GM23338 (cell line): ENCODE results near the gene NAPA. TPM values are rescaled to one million over a fixed set of nuclear protein-coding genes. Genes with fewer than 3 reads are reported as not detected.

ENCODE experiments used
- ATAC-seq: fragments of 200-7000 bp; cut with Tn5 transposase; 3 replicates; pipeline ENCODE4 v1.9.1; 2020
- DNase-seq: peaks from one replicate; pipeline ENCODE4 v3.0.0-alpha.2; 2015; ENCODE audit warnings: low spot score
- H2AFZ ChIP-seq: fragments of 200-600 bp; sonication (generic); 2 replicates; pipeline ENCODE4 v1.8.0; 2016; ENCODE audit warnings: antibody characterized with exemption, mild to moderate bottlenecking, moderate library complexity
- H3F3A ChIP-seq: fragments of 200-600 bp; sonication (generic); replicated peaks from 2 replicates; pipeline ENCODE4 v1.8.0; 2017; ENCODE audit warnings: antibody characterized with exemption, mixed run types, low read depth
- H3K27ac ChIP-seq: fragments of 200-600 bp; sonication (generic); 2 replicates; pipeline ENCODE4 v1.6.1; 2016; ENCODE audit warnings: low read depth
- H3K27me3 ChIP-seq: fragments of 200-600 bp; sonication (generic); 2 replicates; pipeline ENCODE4 v1.8.0; 2016; ENCODE audit warnings: mild to moderate bottlenecking, mixed run types, moderate library complexity; ENCODE audit not compliant: insufficient read depth
- H3K36me3 ChIP-seq: fragments of 200-600 bp; sonication (generic); 2 replicates; pipeline ENCODE4 v1.8.0; 2016; ENCODE audit warnings: mild to moderate bottlenecking; ENCODE audit not compliant: insufficient read depth
- H3K4me1 ChIP-seq: fragments of 200-600 bp; sonication (generic); 2 replicates; pipeline ENCODE4 v1.8.0; 2016; ENCODE audit warnings: mild to moderate bottlenecking, moderate library complexity; ENCODE audit not compliant: insufficient read depth
- H3K4me2 ChIP-seq: fragments of 200-600 bp; sonication (generic); 2 replicates; pipeline ENCODE4 v1.7.1; 2017; ENCODE audit warnings: mixed run types
- H3K4me3 ChIP-seq: fragments of 200-600 bp; sonication (generic); 2 replicates; pipeline ENCODE4 v1.6.1; 2016; ENCODE audit warnings: mixed run types
- H3K79me2 ChIP-seq: fragments of 200-600 bp; sonication (generic); replicated peaks from 2 replicates; pipeline ENCODE4 v1.8.0; 2017; ENCODE audit warnings: mild to moderate bottlenecking; ENCODE audit not compliant: insufficient read depth
- H3K9me2 ChIP-seq: fragments of 200-600 bp; sonication (generic); 2 replicates; pipeline ENCODE4 v1.8.0; 2017; ENCODE audit not compliant: insufficient read depth
- H4K20me1 ChIP-seq: fragments of 200-600 bp; sonication (generic); replicated peaks from 2 replicates; pipeline ENCODE4 v1.8.0; 2017; ENCODE audit warnings: mild to moderate bottlenecking; ENCODE audit not compliant: insufficient read depth
- H3K27ac Mint-ChIP-seq: 2 replicates; pipeline ENCODE4 v1.8.0; 2020; ENCODE audit warnings: inconsistent platforms, mild to moderate bottlenecking, moderate library complexity, mixed read lengths
- H3K27me3 Mint-ChIP-seq: 3 replicates; pipeline ENCODE4 v1.8.0; 2022; ENCODE audit warnings: low read depth, mild to moderate bottlenecking, moderate library complexity, mixed read lengths, inconsistent platforms; ENCODE audit not compliant: insufficient read depth, poor library complexity
- H3K36me3 Mint-ChIP-seq: 3 replicates; pipeline ENCODE4 v1.8.0; 2021; ENCODE audit warnings: low read depth, mild to moderate bottlenecking, inconsistent platforms, moderate library complexity, mixed read lengths
- H3K4me1 Mint-ChIP-seq: 3 replicates; pipeline ENCODE4 v1.8.0; 2020; ENCODE audit warnings: mild to moderate bottlenecking, inconsistent platforms, mixed read lengths
- H3K4me3 Mint-ChIP-seq: 3 replicates; pipeline ENCODE4 v1.8.0; 2021; ENCODE audit warnings: moderate library complexity, mild to moderate bottlenecking, inconsistent platforms, mixed read lengths
- H3K9me3 Mint-ChIP-seq: 3 replicates; pipeline ENCODE4 v1.8.0; 2020; ENCODE audit warnings: moderate library complexity, mild to moderate bottlenecking, inconsistent platforms, mixed read lengths
- CREB1 ChIP-seq: fragments of 250-450 bp; sonication (Bioruptor Pico); IDR thresholded peaks from 2 replicates; pipeline ENCODE4 v1.5.0; 2020; ENCODE audit warnings: low read depth, mild to moderate bottlenecking, moderate library complexity
- CTCF ChIP-seq, 2 experiments: fragments of 200-600 bp in 1 of 2; sonication (generic) in 1 of 2; conservative IDR thresholded peaks; 2 replicates each; pipeline versions ENCODE4 v1.5.1 to v1.6.1; 2016 to 2017; ENCODE audit warnings: antibody characterized with exemption in 2 of 2, low read depth in 2 of 2, mild to moderate bottlenecking in 2 of 2, moderate library complexity in 1 of 2
- ETS1 ChIP-seq: IDR thresholded peaks from 2 replicates; pipeline ENCODE4 v1.6.1; 2016; ENCODE audit warnings: antibody characterized with exemption
- EZH2 ChIP-seq: fragments of 200-600 bp; sonication (generic); IDR thresholded peaks from one replicate; pipeline ENCODE4 v1.8.0; 2017; ENCODE audit warnings: antibody characterized with exemption, mild to moderate bottlenecking, low read depth; ENCODE audit not compliant: unreplicated experiment
- JUNB ChIP-seq: IDR thresholded peaks from one replicate; pipeline ENCODE4 v1.6.1; 2016; ENCODE audit warnings: antibody characterized with exemption; ENCODE audit not compliant: unreplicated experiment
- NANOG ChIP-seq: IDR thresholded peaks from 2 replicates; pipeline ENCODE4 v1.6.1; 2016; ENCODE audit warnings: antibody characterized with exemption, borderline replicate concordance
- POLR2AphosphoS5 ChIP-seq: IDR thresholded peaks from 2 replicates; pipeline ENCODE4 v1.6.1; 2016; ENCODE audit warnings: antibody characterized with exemption, low read depth
- STAT1 ChIP-seq: IDR thresholded peaks from one replicate; pipeline ENCODE4 v1.6.1; 2016; ENCODE audit warnings: antibody characterized with exemption; ENCODE audit not compliant: unreplicated experiment
- ZNF114 ChIP-seq: fragments of 250-450 bp; sonication (Bioruptor Pico); IDR thresholded peaks from 2 replicates; pipeline ENCODE4 v1.5.0; 2020; ENCODE audit warnings: mild to moderate bottlenecking, moderate library complexity
- ZNF331 ChIP-seq: fragments of 250-450 bp; sonication (Bioruptor Pico); IDR thresholded peaks from 2 replicates; pipeline ENCODE4 v1.5.0; 2020; ENCODE audit warnings: low read depth, mild to moderate bottlenecking, moderate library complexity
- polyA plus RNA-seq: library from polyadenylated mRNA; unstranded; fragments of >200 nt; fragmentation: Nextera tagmentation; extraction: Ambion mirVana; gene quantifications from 2 replicates; pipeline ENCODE4 v1.2.1, GENCODE V29; 2016
- total RNA-seq: library from RNA; depleted of rRNA; stranded (reverse); fragments of >200 nt; shearing (Covaris generic); gene quantifications from 2 replicates; pipeline ENCODE4 v1.2.3, GENCODE V29; 2014
- TF ChIP-seq, protein P1 (sequence below): fragments of 250-450 bp; sonication (Bioruptor Pico); IDR thresholded peaks from 2 replicates; pipeline ENCODE4 v1.5.0; 2020; ENCODE audit warnings: mild to moderate bottlenecking, moderate library complexity

NAPA gene
- total and polyA plus RNA-seq, 2 experiments from 2014 or later: 52.0 to 72.1 TPM

- Mint-ChIP-seq H3K27ac (no peak overlapping the region), H3K36me3 (peaks cover 6% of the 10 kb centered on the region; the same call in 2 of the 3 replicates), H3K9me3 (no peaks in the 10 kb centered on the region; the same call in 2 of the 3 replicates), H3K27me3 (peaks cover 7% of the 10 kb centered on the region), H3K4me1 (peaks cover 8% of the 10 kb centered on the region), H3K4me3 (no peak overlapping the region)
- no peaks in the 10 kb centered on the region for H3K9me2 ChIP-seq
- DNase-seq: no peak
- H3K79me2 ChIP-seq: peaks cover 42% of the 10 kb centered on the region
- no peaks in the 10 kb centered on the region for H3K36me3 ChIP-seq
- ATAC-seq: no peak
- TF ChIP-seq NANOG (no peak), POLR2AphosphoS5 (no peak)
- H3K27ac ChIP-seq: no peak overlapping the region
- H3K4me1 ChIP-seq: peaks cover 4% of the 10 kb centered on the region; the same call in 1 of the 2 replicates
- H3K4me3 ChIP-seq: no peak overlapping the region
- H4K20me1 ChIP-seq: peaks cover 8% of the 10 kb centered on the region
- H3F3A ChIP-seq: 0 out of 2 replicates have a peak, but pooled peaks cover under 1% of the 10 kb centered on the region
- H2AFZ ChIP-seq: no peak overlapping the region
- H3K27me3 ChIP-seq: no peaks in the 10 kb centered on the region
- H3K4me2 ChIP-seq: no peak overlapping the region
These were observed 9.4 kb downstream of the NAPA start for GRCh38 chr19:47505506-47505905.

DNA sequence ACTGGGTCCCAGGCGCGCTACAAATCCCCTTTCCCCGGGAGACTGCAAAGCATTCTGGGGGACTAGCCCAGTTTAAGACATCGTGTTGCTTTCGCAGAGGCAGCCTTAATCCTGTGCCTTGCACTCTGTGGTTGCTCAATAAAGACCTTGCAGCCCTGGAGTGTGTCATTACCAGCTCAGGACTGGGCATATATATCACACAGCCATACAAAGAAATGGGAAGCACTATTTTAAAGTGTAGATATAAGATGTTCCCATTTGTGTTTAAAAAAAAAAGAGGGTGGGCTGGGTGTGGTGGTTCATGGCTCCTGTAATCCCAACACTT lies 11.1 kb downstream of the NAPA start:
- H3K27me3 Mint-ChIP-seq: peaks cover 13% of the 10 kb centered on the region
- peaks cover 25% of the 10 kb centered on the region for H3K4me1 Mint-ChIP-seq
- Histone ChIP-seq H3K4me1 (peaks cover 14% of the 10 kb centered on the region), H3K79me2 (peaks cover 30% of the 10 kb centered on the region), H3K4me2 (no peak overlapping the region), H3K27ac (no peak overlapping the region), H2AFZ (no peak overlapping the region), H3F3A (0 out of 2 replicates have a peak, but pooled peaks cover 3% of the 10 kb centered on the region), H3K4me3 (no peak overlapping the region), H3K27me3 (no peaks in the 10 kb centered on the region), H4K20me1 (peaks cover 6% of the 10 kb centered on the region), H3K9me2 (no peaks in the 10 kb centered on the region), H3K36me3 (no peaks in the 10 kb centered on the region)
- peaks cover 6% of the 10 kb centered on the region; the same call in 2 of the 3 replicates for H3K36me3 Mint-ChIP-seq
- DNase-seq: no peak
- no peak overlapping the region for H3K4me3 Mint-ChIP-seq
- no peaks in the 10 kb centered on the region; the same call in 2 of the 3 replicates for H3K9me3 Mint-ChIP-seq
- no peak overlapping the region for H3K27ac Mint-ChIP-seq
- ATAC-seq: no peak
- TF ChIP-seq NANOG (no peak), POLR2AphosphoS5 (no peak), ZNF114 (CRISPR knock-in tag) (no peak), JUNB (no peak), EZH2 (no peak), ETS1 (no peak), ZNF331 (no peak), CREB1 (CRISPR knock-in tag) (no peak), CTCF (conservative IDR thresholded peaks at IDR 0.05; ENCODE audit: low read depth in 2 of 2) (no peak), STAT1 (no peak)
- TF ChIP-seq, protein P1, sequence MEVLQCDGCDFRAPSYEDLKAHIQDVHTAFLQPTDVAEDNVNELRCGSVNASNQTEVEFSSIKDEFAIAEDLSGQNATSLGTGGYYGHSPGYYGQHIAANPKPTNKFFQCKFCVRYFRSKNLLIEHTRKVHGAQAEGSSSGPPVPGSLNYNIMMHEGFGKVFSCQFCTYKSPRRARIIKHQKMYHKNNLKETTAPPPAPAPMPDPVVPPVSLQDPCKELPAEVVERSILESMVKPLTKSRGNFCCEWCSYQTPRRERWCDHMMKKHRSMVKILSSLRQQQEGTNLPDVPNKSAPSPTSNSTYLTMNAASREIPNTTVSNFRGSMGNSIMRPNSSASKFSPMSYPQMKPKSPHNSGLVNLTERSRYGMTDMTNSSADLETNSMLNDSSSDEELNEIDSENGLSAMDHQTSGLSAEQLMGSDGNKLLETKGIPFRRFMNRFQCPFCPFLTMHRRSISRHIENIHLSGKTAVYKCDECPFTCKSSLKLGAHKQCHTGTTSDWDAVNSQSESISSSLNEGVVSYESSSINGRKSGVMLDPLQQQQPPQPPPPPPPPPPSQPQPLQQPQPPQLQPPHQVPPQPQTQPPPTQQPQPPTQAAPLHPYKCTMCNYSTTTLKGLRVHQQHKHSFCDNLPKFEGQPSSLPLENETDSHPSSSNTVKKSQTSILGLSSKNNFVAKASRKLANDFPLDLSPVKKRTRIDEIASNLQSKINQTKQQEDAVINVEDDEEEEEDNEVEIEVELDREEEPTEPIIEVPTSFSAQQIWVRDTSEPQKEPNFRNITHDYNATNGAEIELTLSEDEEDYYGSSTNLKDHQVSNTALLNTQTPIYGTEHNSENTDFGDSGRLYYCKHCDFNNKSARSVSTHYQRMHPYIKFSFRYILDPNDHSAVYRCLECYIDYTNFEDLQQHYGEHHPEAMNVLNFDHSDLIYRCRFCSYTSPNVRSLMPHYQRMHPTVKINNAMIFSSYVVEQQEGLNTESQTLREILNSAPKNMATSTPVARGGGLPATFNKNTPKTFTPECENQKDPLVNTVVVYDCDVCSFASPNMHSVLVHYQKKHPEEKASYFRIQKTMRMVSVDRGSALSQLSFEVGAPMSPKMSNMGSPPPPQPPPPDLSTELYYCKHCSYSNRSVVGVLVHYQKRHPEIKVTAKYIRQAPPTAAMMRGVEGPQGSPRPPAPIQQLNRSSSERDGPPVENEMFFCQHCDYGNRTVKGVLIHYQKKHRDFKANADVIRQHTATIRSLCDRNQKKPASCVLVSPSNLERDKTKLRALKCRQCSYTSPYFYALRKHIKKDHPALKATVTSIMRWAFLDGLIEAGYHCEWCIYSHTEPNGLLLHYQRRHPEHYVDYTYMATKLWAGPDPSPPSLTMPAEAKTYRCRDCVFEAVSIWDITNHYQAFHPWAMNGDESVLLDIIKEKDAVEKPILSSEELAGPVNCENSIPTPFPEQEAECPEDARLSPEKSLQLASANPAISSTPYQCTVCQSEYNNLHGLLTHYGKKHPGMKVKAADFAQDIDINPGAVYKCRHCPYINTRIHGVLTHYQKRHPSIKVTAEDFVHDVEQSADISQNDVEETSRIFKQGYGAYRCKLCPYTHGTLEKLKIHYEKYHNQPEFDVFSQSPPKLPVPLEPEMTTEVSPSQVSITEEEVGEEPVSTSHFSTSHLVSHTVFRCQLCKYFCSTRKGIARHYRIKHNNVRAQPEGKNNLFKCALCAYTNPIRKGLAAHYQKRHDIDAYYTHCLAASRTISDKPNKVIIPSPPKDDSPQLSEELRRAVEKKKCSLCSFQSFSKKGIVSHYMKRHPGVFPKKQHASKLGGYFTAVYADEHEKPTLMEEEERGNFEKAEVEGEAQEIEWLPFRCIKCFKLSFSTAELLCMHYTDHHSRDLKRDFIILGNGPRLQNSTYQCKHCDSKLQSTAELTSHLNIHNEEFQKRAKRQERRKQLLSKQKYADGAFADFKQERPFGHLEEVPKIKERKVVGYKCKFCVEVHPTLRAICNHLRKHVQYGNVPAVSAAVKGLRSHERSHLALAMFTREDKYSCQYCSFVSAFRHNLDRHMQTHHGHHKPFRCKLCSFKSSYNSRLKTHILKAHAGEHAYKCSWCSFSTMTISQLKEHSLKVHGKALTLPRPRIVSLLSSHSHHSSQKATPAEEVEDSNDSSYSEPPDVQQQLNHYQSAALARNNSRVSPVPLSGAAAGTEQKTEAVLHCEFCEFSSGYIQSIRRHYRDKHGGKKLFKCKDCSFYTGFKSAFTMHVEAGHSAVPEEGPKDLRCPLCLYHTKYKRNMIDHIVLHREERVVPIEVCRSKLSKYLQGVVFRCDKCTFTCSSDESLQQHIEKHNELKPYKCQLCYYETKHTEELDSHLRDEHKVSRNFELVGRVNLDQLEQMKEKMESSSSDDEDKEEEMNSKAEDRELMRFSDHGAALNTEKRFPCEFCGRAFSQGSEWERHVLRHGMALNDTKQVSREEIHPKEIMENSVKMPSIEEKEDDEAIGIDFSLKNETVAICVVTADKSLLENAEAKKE: no peak
